Choroid plexus epithelial cell (primary cell): ENCODE measurements around the gene TAF3.

Experiments
- DNase-seq: peaks from one replicate; pipeline ENCODE4 v3.0.0-alpha.2; 2010; ENCODE audit warnings: low read depth
- H3K4me3 ChIP-seq: 2 replicates; pipeline ENCODE4 v1.5.1; 2011; ENCODE audit warnings: low read depth, mild to moderate bottlenecking, control low read depth, low read length, moderate library complexity
- TF ChIP-seq, protein P1 (sequence below): conservative IDR thresholded peaks from 2 replicates; pipeline ENCODE4 v1.5.1; 2011; ENCODE audit warnings: low read depth, mild to moderate bottlenecking, control low read depth, inconsistent platforms, low read length, moderate library complexity

Gene TAF3

GRCh38 chr10:7942316-7942715, 124.0 kb downstream of the TAF3 start:
- H3K4me3 ChIP-seq = peak overlapping the region; percentile 33
- TF ChIP-seq, protein P1, sequence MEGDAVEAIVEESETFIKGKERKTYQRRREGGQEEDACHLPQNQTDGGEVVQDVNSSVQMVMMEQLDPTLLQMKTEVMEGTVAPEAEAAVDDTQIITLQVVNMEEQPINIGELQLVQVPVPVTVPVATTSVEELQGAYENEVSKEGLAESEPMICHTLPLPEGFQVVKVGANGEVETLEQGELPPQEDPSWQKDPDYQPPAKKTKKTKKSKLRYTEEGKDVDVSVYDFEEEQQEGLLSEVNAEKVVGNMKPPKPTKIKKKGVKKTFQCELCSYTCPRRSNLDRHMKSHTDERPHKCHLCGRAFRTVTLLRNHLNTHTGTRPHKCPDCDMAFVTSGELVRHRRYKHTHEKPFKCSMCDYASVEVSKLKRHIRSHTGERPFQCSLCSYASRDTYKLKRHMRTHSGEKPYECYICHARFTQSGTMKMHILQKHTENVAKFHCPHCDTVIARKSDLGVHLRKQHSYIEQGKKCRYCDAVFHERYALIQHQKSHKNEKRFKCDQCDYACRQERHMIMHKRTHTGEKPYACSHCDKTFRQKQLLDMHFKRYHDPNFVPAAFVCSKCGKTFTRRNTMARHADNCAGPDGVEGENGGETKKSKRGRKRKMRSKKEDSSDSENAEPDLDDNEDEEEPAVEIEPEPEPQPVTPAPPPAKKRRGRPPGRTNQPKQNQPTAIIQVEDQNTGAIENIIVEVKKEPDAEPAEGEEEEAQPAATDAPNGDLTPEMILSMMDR = no peak
- DNase-seq = peak; percentile 35

- DNase-seq = peak; percentile 31
- H3K4me3 ChIP-seq = peak overlapping the region; percentile 22
- TF ChIP-seq, protein P1 = no peak
Measured at GRCh38 chr10:7942859-7943258, 124.6 kb downstream of the TAF3 start.

- no peak for DNase-seq
- H3K4me3 ChIP-seq = no peak overlapping the region
- TF ChIP-seq, protein P1 = no peak
Measured at GRCh38 chr10:7944215-7944480, 125.8 kb downstream of the TAF3 start.

- TF ChIP-seq, protein P1 = no peak
- no peak overlapping the region for H3K4me3 ChIP-seq
- no peak for DNase-seq
Measured at GRCh38 chr10:7944537-7944936, 126.2 kb downstream of the TAF3 start.

GRCh38 chr10:7945034-7945433, 126.7 kb downstream of the TAF3 start:
- no peak overlapping the region for H3K4me3 ChIP-seq
- no peak for DNase-seq
- TF ChIP-seq, protein P1 = no peak

DNA sequence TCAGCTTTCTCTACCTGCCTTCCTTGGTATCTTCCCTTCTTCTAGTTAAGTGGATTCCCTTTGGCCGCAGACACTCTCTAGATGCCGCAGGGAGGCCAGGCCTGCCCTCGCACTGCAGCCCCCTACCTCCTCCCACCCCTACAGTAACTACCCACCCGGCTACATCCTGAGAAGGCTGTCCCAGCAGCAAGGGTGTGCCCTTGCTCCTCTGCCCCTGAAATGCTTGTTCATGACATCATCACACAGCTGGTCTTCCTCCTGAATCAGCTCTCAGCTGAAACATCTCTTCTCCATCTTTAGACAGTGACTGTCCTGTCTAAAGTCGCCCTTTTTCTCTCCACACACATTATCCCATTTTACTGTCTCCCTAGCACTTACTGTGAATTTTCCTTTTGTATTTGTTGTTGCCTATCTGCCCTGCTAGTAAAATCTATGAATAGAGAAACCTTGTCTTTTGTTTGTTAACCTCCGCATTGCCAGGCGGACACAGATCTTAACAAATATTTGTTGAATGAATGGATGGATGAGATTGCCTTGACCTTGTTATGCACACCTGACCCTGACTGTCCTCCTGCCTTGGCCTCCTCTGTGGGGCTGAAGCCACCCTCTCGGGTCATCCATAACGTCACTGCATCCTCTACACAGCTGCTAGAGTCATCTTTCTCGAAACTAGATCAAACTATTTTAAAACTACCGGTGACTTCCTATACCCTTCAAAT, 127.3 kb downstream of the TAF3 start:
- TF ChIP-seq, protein P1 = no peak
- H3K4me3 ChIP-seq = no peak overlapping the region
- peak; percentile 30 for DNase-seq

GRCh38 chr10:7948371-7949000, 130.2 kb downstream of the TAF3 start:
- no peak overlapping the region for H3K4me3 ChIP-seq
- DNase-seq = no peak
- TF ChIP-seq, protein P1 = no peak
